Mesenchymal stem cell (in vitro differentiated cells and primary cell): ENCODE data around the gene FBP2.

Experiments used
- DNase-seq: peaks from one replicate; pipeline ENCODE4 v3.0.0-alpha.2; 2013
- H2AFZ ChIP-seq: one replicate; pipeline ENCODE4 v1.6.1; 2013; ENCODE audit warnings: low read depth, mild to moderate bottlenecking, control low read depth, inconsistent platforms, low read length, moderate library complexity
- H2AK5ac ChIP-seq: 2 replicates; pipeline ENCODE4 v1.6.1; 2013; ENCODE audit warnings: low read length, moderate library complexity, mild to moderate bottlenecking, inconsistent platforms; ENCODE audit not compliant: severe bottlenecking
- H2BK120ac ChIP-seq: one replicate; pipeline ENCODE4 v1.6.1; 2013; ENCODE audit warnings: low read depth, mild to moderate bottlenecking, inconsistent platforms, low read length, moderate library complexity
- H2BK12ac ChIP-seq, 2 experiments: one replicate each; pipeline ENCODE4 v1.6.1; 2013; ENCODE audit warnings: inconsistent platforms in 2 of 2, low read length in 2 of 2, mild to moderate bottlenecking in 2 of 2, moderate library complexity in 2 of 2, control low read depth in 1 of 2
- H2BK15ac ChIP-seq: one replicate; pipeline ENCODE4 v1.6.1; 2013; ENCODE audit warnings: mild to moderate bottlenecking, low read depth, inconsistent platforms; ENCODE audit not compliant: poor library complexity, severe bottlenecking
- H2BK5ac ChIP-seq: 2 replicates; pipeline ENCODE4 v1.6.1; 2013; ENCODE audit warnings: low read depth, mild to moderate bottlenecking, low read length, control low read depth, inconsistent platforms; ENCODE audit not compliant: poor library complexity, severe bottlenecking
- H3K14ac ChIP-seq, 2 experiments: one replicate each; pipeline ENCODE4 v1.6.1; 2013; ENCODE audit warnings: inconsistent platforms in 2 of 2, low read length in 2 of 2, control low read depth in 1 of 2, mild to moderate bottlenecking in 1 of 2, moderate library complexity in 1 of 2
- H3K18ac ChIP-seq, 2 experiments: one replicate each; pipeline ENCODE4 v1.6.1; 2013; ENCODE audit warnings: inconsistent platforms in 2 of 2, low read length in 2 of 2, control low read depth in 1 of 2, low read depth in 1 of 2, mild to moderate bottlenecking in 1 of 2
- H3K23ac ChIP-seq, 2 experiments: one replicate each; pipeline ENCODE4 v1.6.1; 2013; ENCODE audit warnings: inconsistent platforms in 2 of 2, low read length in 2 of 2, mild to moderate bottlenecking in 2 of 2, moderate library complexity in 2 of 2, control low read depth in 1 of 2
- H3K27ac ChIP-seq: 2 replicates; pipeline ENCODE4 v1.5.1; 2013; ENCODE audit warnings: mild to moderate bottlenecking, moderate library complexity, low read length, control low read depth, inconsistent platforms; ENCODE audit not compliant: poor library complexity, severe bottlenecking
- H3K27me3 ChIP-seq, 2 experiments: 2 replicates each; pipeline versions ENCODE4 v1.6.1 to v1.7.0; 2013; ENCODE audit warnings: low read length in 2 of 2, mild to moderate bottlenecking in 2 of 2, moderate library complexity in 2 of 2, control low read depth in 1 of 2, inconsistent platforms in 1 of 2; ENCODE audit not compliant: control insufficient read depth in 1 of 2, insufficient read depth in 1 of 2
- H3K36me3 ChIP-seq, 2 experiments: 2 replicates each; pipeline versions ENCODE4 v1.6.1 to v1.7.0; 2013; ENCODE audit warnings: low read length in 2 of 2, control low read depth in 1 of 2, inconsistent platforms in 1 of 2, low read depth in 1 of 2, mild to moderate bottlenecking in 1 of 2; ENCODE audit not compliant: insufficient read depth in 2 of 2, control insufficient read depth in 1 of 2
- H3K4ac ChIP-seq, 2 experiments: one replicate each; pipeline ENCODE4 v1.6.1; 2013; ENCODE audit warnings: inconsistent platforms in 2 of 2, low read length in 2 of 2, mild to moderate bottlenecking in 2 of 2, moderate library complexity in 2 of 2, control low read depth in 1 of 2, low read depth in 1 of 2
- H3K4me1 ChIP-seq: 2 replicates; pipeline ENCODE4 v1.6.1; 2013; ENCODE audit warnings: low read depth, low read length, control low read depth; ENCODE audit not compliant: control insufficient read depth, insufficient read depth
- H3K4me2 ChIP-seq: 2 replicates; pipeline ENCODE4 v1.6.1; 2013; ENCODE audit warnings: low read length, mild to moderate bottlenecking, inconsistent platforms; ENCODE audit not compliant: poor library complexity, severe bottlenecking
- H3K4me3 ChIP-seq, 2 experiments: 2 replicates each; pipeline versions ENCODE4 v1.5.1 to v1.7.0; 2013; ENCODE audit warnings: low read length in 2 of 2, mild to moderate bottlenecking in 2 of 2, control low read depth in 1 of 2, low read depth in 1 of 2; ENCODE audit not compliant: insufficient read depth in 1 of 2
- H3K79me1 ChIP-seq: replicated peaks from 2 replicates; pipeline ENCODE4 v1.6.1; 2013; ENCODE audit warnings: mild to moderate bottlenecking, control low read depth, low read length, inconsistent platforms; ENCODE audit not compliant: poor library complexity, severe bottlenecking
- H3K9ac ChIP-seq: 2 replicates; pipeline ENCODE4 v1.7.0; 2013; ENCODE audit warnings: mild to moderate bottlenecking, low read length, moderate library complexity
- H3K9me3 ChIP-seq: 2 replicates; pipeline ENCODE4 v1.7.0; 2013; ENCODE audit warnings: mild to moderate bottlenecking, low read length; ENCODE audit not compliant: control insufficient read depth
- H4K8ac ChIP-seq: one replicate; pipeline ENCODE4 v1.6.1; 2013; ENCODE audit warnings: inconsistent platforms, mild to moderate bottlenecking, low read length, moderate library complexity
- H4K91ac ChIP-seq: one replicate; pipeline ENCODE4 v1.6.1; 2013; ENCODE audit warnings: mild to moderate bottlenecking, low read length, inconsistent platforms
- WGBS: methylation state at CpG from one replicate; pipeline ENCODE4 v1.1.7; 2013; ENCODE audit warnings: mixed read lengths; 5-methylcytosine and 5-hydroxymethylcytosine counted together

FBP2 gene

GRCh38 chr9:94630833-94631232 lies 37.2 kb upstream of the FBP2 start:
- no peak overlapping the region for H3K9ac ChIP-seq
- H2BK15ac ChIP-seq, result no peak overlapping the region
- no peak overlapping the region for H3K23ac ChIP-seq
- no peak overlapping the region for H2AFZ ChIP-seq
- H3K14ac ChIP-seq, result no peak overlapping the region
- no peak overlapping the region for H3K4ac ChIP-seq
- no peak overlapping the region for H2BK12ac ChIP-seq
- H3K36me3 ChIP-seq, result no peaks in the 10 kb centered on the region
- no peak overlapping the region for H3K4me2 ChIP-seq
- DNase-seq, result no peak
- H3K9me3 ChIP-seq, result no peaks in the 10 kb centered on the region
- H3K27ac ChIP-seq, result no peak overlapping the region
- no peak overlapping the region for H4K91ac ChIP-seq
- H2BK5ac ChIP-seq, result no peak overlapping the region
- H2BK120ac ChIP-seq, result no peak overlapping the region
- H3K18ac ChIP-seq, result no peak overlapping the region
- H3K4me3 ChIP-seq, result no peak overlapping the region
- peaks cover 34 to 53% of the 10 kb centered on the region in 2 experiments for H3K27me3 ChIP-seq
- no peaks in the 10 kb centered on the region for H3K79me1 ChIP-seq
- no peaks in the 10 kb centered on the region for H3K4me1 ChIP-seq
- H4K8ac ChIP-seq, result no peak overlapping the region
- 78% methylated on average over 5 of the region's 5 CpGs for WGBS
- no peak overlapping the region for H2AK5ac ChIP-seq

GRCh38 chr9:94630281-94630680 lies 36.7 kb upstream of the FBP2 start:
- Histone ChIP-seq H2BK15ac (no peak overlapping the region), H3K4ac (no peak overlapping the region), H2BK12ac (no peak overlapping the region), H3K4me3 (no peak overlapping the region), H3K14ac (no peak overlapping the region), H3K4me2 (no peak overlapping the region), H3K18ac (no peak overlapping the region), H3K4me1 (no peaks in the 10 kb centered on the region), H3K9me3 (no peaks in the 10 kb centered on the region), H3K36me3 (no peaks in the 10 kb centered on the region), H3K79me1 (no peaks in the 10 kb centered on the region), H2BK5ac (no peak overlapping the region), H2AFZ (no peak overlapping the region), H3K27me3 (peaks cover 31 to 48% of the 10 kb centered on the region in 2 experiments), H2AK5ac (no peak overlapping the region), H3K9ac (no peak overlapping the region), H4K8ac (no peak overlapping the region), H2BK120ac (no peak overlapping the region), H3K23ac (no peak overlapping the region), H4K91ac (no peak overlapping the region), H3K27ac (no peak overlapping the region)
- DNase-seq, result no peak
- 83% methylated on average over 3 of the region's 3 CpGs for WGBS

- Histone ChIP-seq H3K4me2 (no peak overlapping the region), H3K36me3 (no peaks in the 10 kb centered on the region), H3K4me1 (peaks cover 5% of the 10 kb centered on the region), H3K4ac (no peak overlapping the region), H3K9ac (no peak overlapping the region), H3K14ac (no peak overlapping the region), H2AFZ (no peak overlapping the region), H4K8ac (no peak overlapping the region), H3K23ac (no peak overlapping the region), H2BK15ac (no peak overlapping the region), H2BK12ac (no peak overlapping the region), H3K9me3 (no peaks in the 10 kb centered on the region), H3K27me3 (peaks cover 16 to 34% of the 10 kb centered on the region in 2 experiments), H3K79me1 (no peaks in the 10 kb centered on the region), H3K27ac (no peak overlapping the region), H2AK5ac (no peak overlapping the region), H2BK120ac (no peak overlapping the region), H4K91ac (no peak overlapping the region), H2BK5ac (no peak overlapping the region), H3K18ac (no peak overlapping the region), H3K4me3 (no peak overlapping the region)
- WGBS, result 86% methylated on average over 6 of the region's 6 CpGs
- no peak for DNase-seq
Observed at GRCh38 chr9:94627287-94627686, 33.7 kb upstream of the FBP2 start.

- H3K9me3 ChIP-seq, result no peaks in the 10 kb centered on the region
- no peak overlapping the region for H2AFZ ChIP-seq
- peaks cover 5% of the 10 kb centered on the region for H3K4me1 ChIP-seq
- no peak overlapping the region for H3K27ac ChIP-seq
- no peaks in the 10 kb centered on the region for H3K79me1 ChIP-seq
- H3K4me2 ChIP-seq, result no peak overlapping the region
- H4K8ac ChIP-seq, result no peak overlapping the region
- H3K14ac ChIP-seq, result no peak overlapping the region
- no peak overlapping the region for H3K4me3 ChIP-seq
- H3K36me3 ChIP-seq, result no peaks in the 10 kb centered on the region
- H2BK5ac ChIP-seq, result no peak overlapping the region
- no peak overlapping the region for H2AK5ac ChIP-seq
- H4K91ac ChIP-seq, result no peak overlapping the region
- H2BK120ac ChIP-seq, result no peak overlapping the region
- H2BK12ac ChIP-seq, result no peak overlapping the region
- 69% methylated on average over 10 of the region's 12 CpGs for WGBS
- H3K18ac ChIP-seq, result no peak overlapping the region
- DNase-seq, result no peak
- no peak overlapping the region for H2BK15ac ChIP-seq
- H3K9ac ChIP-seq, result no peak overlapping the region
- H3K23ac ChIP-seq, result peak overlapping the region in 1 of 2 experiments; percentile 79
- no peak overlapping the region for H3K4ac ChIP-seq
- H3K27me3 ChIP-seq, result peaks cover 8 to 30% of the 10 kb centered on the region in 2 experiments
Observed at GRCh38 chr9:94625835-94626234, 32.2 kb upstream of the FBP2 start.
